HCT116 (cell line): ENCODE measurements around the gene PRPF40A. TPM values are rescaled to one million over a fixed set of nuclear protein-coding genes. Genes with fewer than 3 reads are reported as not detected.

ENCODE experiments used
- ATAC-seq: fragments of 200-7000 bp; cut with Tn5 transposase; 2 replicates; pipeline ENCODE4 v1.9.1; 2020; ENCODE audit warnings: mild to moderate bottlenecking, moderate library complexity
- BruUV-seq: library from RNA; stranded (reverse); fragments of 400-500 nt; replicated peaks from 2 replicates; lab custom pipeline; 2021; lab: Mats Ljungman, UMichigan
- CTCF ChIA-PET: fragments of 300-600 bp; sonication (Branson Sonifier 250); formaldehyde crosslinking; loops from one replicate; lab custom pipeline; 2021; ENCODE audit warnings: antibody characterized with exemption; lab: Charles Lee
- POLR2A ChIA-PET: fragments of 300-600, 350-600 bp; sonication (Branson Sonifier 250); formaldehyde crosslinking; loops from one replicate; lab custom pipeline; 2021; ENCODE audit warnings: antibody characterized with exemption; lab: Charles Lee
- RAD21 ChIA-PET, 2 experiments: fragments of 300-600 bp; sonication (Branson Sonifier 250); formaldehyde crosslinking; loops; one replicate each; lab custom pipeline; 2023; ENCODE audit warnings: low total read pairs in 2 of 2; ENCODE audit not compliant: uncharacterized antibody in 2 of 2, unreplicated experiment in 2 of 2, low non-redundant PET in 1 of 2; lab: Charles Lee
- DNase-seq: peaks from one replicate; pipeline ENCODE4 v3.0.0-alpha.2; 2010; ENCODE audit warnings: low read depth, low spot score
- H2AFZ ChIP-seq: fragments of 200-600 bp; shearing (Covaris generic), sonication (generic); 2 replicates; pipeline ENCODE4 v1.6.1; 2017; ENCODE audit warnings: low read depth, mixed run types, mixed read lengths, antibody characterized with exemption, low read length; ENCODE audit not compliant: poor library complexity, severe bottlenecking
- H3K27ac ChIP-seq: 2 replicates; pipeline ENCODE4 v1.5.1; 2012; ENCODE audit warnings: low read depth, low read length
- H3K27me3 ChIP-seq: fragments of 200-600 bp; sonication (generic); 2 replicates; pipeline ENCODE4 v1.6.1; 2016; ENCODE audit warnings: mixed run types, low read length, mixed read lengths; ENCODE audit not compliant: insufficient read depth
- H3K36me3 ChIP-seq, 2 experiments: fragments of 200-500 bp in 1 of 2; fragments of 200-600 bp in 1 of 2; sonication (Bioruptor generic) in 1 of 2; sonication (generic) in 1 of 2; 2 replicates each; pipeline versions ENCODE4 v1.5.1 to v1.6.1; 2014 to 2016; ENCODE audit warnings: low read length in 2 of 2, inconsistent platforms in 1 of 2, mixed read lengths in 1 of 2, mixed run types in 1 of 2; ENCODE audit not compliant: insufficient read depth in 2 of 2, control insufficient read depth in 1 of 2
- H3K4me1 ChIP-seq, 2 experiments: fragments of 200-600 bp in 1 of 2; sonication (generic) in 1 of 2; 2 replicates each; pipeline versions ENCODE4 v1.5.1 to v1.6.1; 2012 to 2017; ENCODE audit warnings: low read length in 2 of 2, inconsistent platforms in 1 of 2, mild to moderate bottlenecking in 1 of 2, mixed read lengths in 1 of 2, mixed run types in 1 of 2, moderate library complexity in 1 of 2; ENCODE audit not compliant: insufficient read depth in 2 of 2, control insufficient read depth in 1 of 2
- H3K4me2 ChIP-seq: fragments of 200-600 bp; sonication (generic); 2 replicates; pipeline ENCODE4 v1.6.1; 2017; ENCODE audit warnings: mixed run types, low read length, mixed read lengths
- H3K4me3 ChIP-seq, 2 experiments: fragments of 200-600 bp in 1 of 2; sonication (generic) in 1 of 2; replicated peaks in 1 of 2; 2 replicates each; pipeline ENCODE4 v1.5.1; 2011 to 2016; ENCODE audit warnings: low read length in 2 of 2, control low read depth in 1 of 2, low read depth in 1 of 2, mild to moderate bottlenecking in 1 of 2, mixed read lengths in 1 of 2, mixed run types in 1 of 2
- H3K79me2 ChIP-seq: fragments of 200-600 bp; sonication (generic); 2 replicates; pipeline ENCODE4 v1.6.1; 2017; ENCODE audit warnings: mild to moderate bottlenecking, mixed run types, low read length, moderate library complexity, mixed read lengths; ENCODE audit not compliant: insufficient read depth
- H3K9ac ChIP-seq: fragments of 200-600 bp; sonication (generic); 2 replicates; pipeline ENCODE4 v1.6.1; 2016; ENCODE audit warnings: low read length, mixed read lengths
- H3K9me2 ChIP-seq: fragments of 200-600 bp; sonication (generic), shearing (Covaris generic); 2 replicates; pipeline ENCODE4 v1.6.1; 2017; ENCODE audit warnings: mixed run types, mild to moderate bottlenecking, moderate library complexity; ENCODE audit not compliant: insufficient read depth
- H3K9me3 ChIP-seq, 2 experiments: fragments of 200-500 bp in 1 of 2; fragments of 200-600 bp in 1 of 2; sonication (Bioruptor generic) in 1 of 2; sonication (generic) in 1 of 2; 2 replicates each; pipeline ENCODE4 v1.6.1; 2014 to 2017; ENCODE audit warnings: low read length in 2 of 2, mixed read lengths in 2 of 2, inconsistent platforms in 1 of 2, low read depth in 1 of 2, mild to moderate bottlenecking in 1 of 2, mixed run types in 1 of 2, moderate library complexity in 1 of 2; ENCODE audit not compliant: control insufficient read depth in 1 of 2, insufficient read depth in 1 of 2
- H4K20me1 ChIP-seq: fragments of 200-600 bp; sonication (generic), shearing (Covaris generic); 2 replicates; pipeline ENCODE4 v1.6.1; 2017; ENCODE audit warnings: mixed run types, mild to moderate bottlenecking, moderate library complexity; ENCODE audit not compliant: insufficient read depth
- EZH2 ChIP-seq: fragments of 200-600 bp; sonication (generic); IDR thresholded peaks from 2 replicates; pipeline ENCODE4 v1.6.1; 2017; ENCODE audit warnings: antibody characterized with exemption, mixed run types
- FOSL1 ChIP-seq: IDR thresholded peaks from 2 replicates; pipeline ENCODE4 v1.6.1; 2012; ENCODE audit warnings: low read depth
- POLR2A ChIP-seq: IDR thresholded peaks from 2 replicates; pipeline ENCODE4 v1.7.0; 2011; ENCODE audit warnings: borderline replicate concordance; ENCODE audit not compliant: insufficient read depth, insufficient read length; ENCODE audit errors: extremely low read depth
- POLR2AphosphoS5 ChIP-seq: IDR thresholded peaks from 2 replicates; pipeline ENCODE4 v1.6.1; 2011; ENCODE audit warnings: mild to moderate bottlenecking, low read depth, low read length, moderate library complexity
- SRF ChIP-seq: IDR thresholded peaks from 2 replicates; pipeline ENCODE4 v1.6.1; 2012; ENCODE audit warnings: low read depth
- ZFX ChIP-seq: fragments of 450-650 bp; IDR thresholded peaks from 2 replicates; pipeline ENCODE4 v1.6.1; 2017
- ZNF274 ChIP-seq: fragments of 200-500 bp; sonication (Bioruptor generic); IDR thresholded peaks from 2 replicates; pipeline ENCODE4 v1.6.1; 2014; ENCODE audit warnings: mild to moderate bottlenecking, low read depth, low read length, inconsistent platforms
- intact Hi-C: fragments of 100-400 bp; cut with micrococcal nuclease; formaldehyde crosslinking; loops from 2 replicates; pipeline ENCODE4 v1.10.0; 2022
- total RNA-seq: library from RNA; stranded (reverse); gene quantifications from one replicate; pipeline ENCODE4 v1.2.1, GENCODE V29; 2021; ENCODE audit not compliant: unreplicated experiment
- TF ChIP-seq, protein P1 (sequence below): IDR thresholded peaks from 2 replicates; pipeline ENCODE4 v1.6.1; 2012

Gene PRPF40A
- total RNA-seq, 1 experiment from 2014 or later, result 171 TPM

DNA sequence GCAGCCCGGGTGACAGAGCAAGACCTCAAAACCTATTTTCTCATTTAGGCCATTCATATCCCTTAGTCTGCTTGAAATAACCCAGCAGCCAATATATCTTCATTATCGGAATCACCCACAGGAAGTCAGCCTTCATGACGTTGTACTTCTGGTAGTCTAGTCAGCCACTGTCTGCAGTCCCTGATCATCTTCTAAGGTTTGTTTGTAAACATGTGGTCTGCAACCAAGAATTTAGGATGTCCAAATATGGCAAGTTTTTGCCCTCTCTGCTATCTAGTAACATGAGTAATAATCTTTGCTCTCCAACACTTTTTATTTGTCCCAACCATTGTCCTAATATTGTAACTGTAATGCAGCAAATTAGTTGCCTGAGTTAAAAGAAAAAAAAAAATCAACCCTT is 92.5 kb downstream of the PRPF40A start:
- no peaks in the 10 kb centered on the region for H3K4me1 ChIP-seq
- no peaks in the 10 kb centered on the region for H3K9me3 ChIP-seq
- POLR2A ChIA-PET, result no interaction called here
- no peak for TF ChIP-seq ZFX
- TF ChIP-seq, protein P1, sequence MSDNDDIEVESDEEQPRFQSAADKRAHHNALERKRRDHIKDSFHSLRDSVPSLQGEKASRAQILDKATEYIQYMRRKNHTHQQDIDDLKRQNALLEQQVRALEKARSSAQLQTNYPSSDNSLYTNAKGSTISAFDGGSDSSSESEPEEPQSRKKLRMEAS, result no peak
- TF ChIP-seq FOSL1, result no peak
- TF ChIP-seq ZNF274, result no peak
- TF ChIP-seq EZH2, result no peak
- no peaks in the 10 kb centered on the region for H3K27me3 ChIP-seq
- no peak overlapping the region for H3K4me2 ChIP-seq
- DNase-seq, result no peak
- no peak overlapping the region for H3K27ac ChIP-seq
- H4K20me1 ChIP-seq, result no peaks in the 10 kb centered on the region
- no TSS peak for BruUV-seq
- H3K4me3 ChIP-seq, result no peak overlapping the region
- intact Hi-C loops, result loop anchor here (10.0 kb wide), 1 partner anchor 290 kb away; the partner anchor contains the start of gene FMNL2
- CTCF ChIA-PET, result no interaction called here
- H3K79me2 ChIP-seq, result no peaks in the 10 kb centered on the region
- RAD21 ChIA-PET, result no interaction called here
- no peaks in the 10 kb centered on the region for H3K9me2 ChIP-seq
- peaks cover 0 to 12% of the 10 kb centered on the region in 2 experiments; a peak in 2 of 4 replicates for H3K36me3 ChIP-seq
- H2AFZ ChIP-seq, result no peak overlapping the region
- no peak overlapping the region for H3K9ac ChIP-seq
- no peak for ATAC-seq

DNA sequence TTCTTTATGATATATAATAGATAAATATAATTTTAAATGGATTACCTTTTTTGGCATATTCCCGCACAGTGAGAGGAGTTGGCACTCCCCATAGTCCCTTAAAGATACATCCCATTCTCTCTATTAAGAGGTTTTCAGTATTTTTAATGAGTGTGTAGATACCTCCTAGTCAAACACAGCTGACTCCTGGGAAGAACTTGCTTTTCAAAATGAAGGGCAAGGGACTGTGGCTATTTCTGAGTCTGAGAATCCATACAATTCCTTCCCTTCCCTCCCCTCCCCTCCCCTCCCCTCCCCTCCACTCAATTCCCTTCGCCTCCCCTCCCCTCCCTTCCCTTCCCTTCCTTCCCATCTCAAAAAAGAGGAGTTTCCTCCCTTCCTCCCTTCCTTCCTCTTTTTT is 93.5 kb downstream of the PRPF40A start:
- ATAC-seq (no peak), DNase-seq (no peak)
- no peak overlapping the region for H2AFZ ChIP-seq
- no peaks in the 10 kb centered on the region for H4K20me1 ChIP-seq
- TF ChIP-seq POLR2A (no peak), SRF (no peak), ZFX (no peak), ZNF274 (no peak), POLR2AphosphoS5 (no peak)
- no peak overlapping the region for H3K4me3 ChIP-seq
- H3K79me2 ChIP-seq, result no peaks in the 10 kb centered on the region
- ChIA-PET POLR2A (no interaction called here), RAD21 (no interaction called here), CTCF (no interaction called here)
- no peaks in the 10 kb centered on the region for H3K27me3 ChIP-seq
- no peaks in the 10 kb centered on the region for H3K4me1 ChIP-seq
- no TSS peak for BruUV-seq
- no peaks in the 10 kb centered on the region for H3K9me3 ChIP-seq
- no peaks in the 10 kb centered on the region for H3K9me2 ChIP-seq
- no peak overlapping the region for H3K9ac ChIP-seq
- peaks cover 2 to 12% of the 10 kb centered on the region in 2 experiments; a peak in 2 of 4 replicates for H3K36me3 ChIP-seq
- H3K27ac ChIP-seq, result no peak overlapping the region
- H3K4me2 ChIP-seq, result no peak overlapping the region
- intact Hi-C loops, result loop anchor here (10.0 kb wide), 1 partner anchor 289 kb away; the partner anchor contains the start of gene FMNL2
